Activated T-cell treated with anti-CD3 and anti-CD28 coated beads, Interleukin-2, amount 50 U/mL, for 4 hours (primary cell): ENCODE results near the gene DPPA5. TPM values are rescaled to one million over a fixed set of nuclear protein-coding genes. Genes with fewer than 3 reads are reported as not detected.

Experiments used
- total RNA-seq, 3 donors: library from RNA; stranded (reverse); gene quantifications; one replicate each; pipeline ENCODE4 v1.2.1, GENCODE V29; 2021

DPPA5 gene
- total RNA-seq, 3 donors from 2014 or later = not detected

Other genes starting within 250 kb of the DPPA5 start
- gene KHDC1L, start 128.8 kb downstream of the DPPA5 start, total RNA-seq = not detected
- 1 to 10 TPM; 1.2 to 1.6 (median 1.4) TPM for gene KHDC1, start 91.1 kb downstream of the DPPA5 start, total RNA-seq
- gene KHDC3L, start 8.4 kb upstream of the DPPA5 start, total RNA-seq = not detected
- under 1 TPM in 1 of 3 donors, not detected in 2; 0.38 TPM for gene OOEP, start 15.6 kb upstream of the DPPA5 start, total RNA-seq
- gene DDX43, start 40.6 kb upstream of the DPPA5 start, total RNA-seq = under 1 TPM in 2 of 3 donors, not detected in 1; 0.25 to 0.27 TPM
- gene CGAS, start 98.0 kb upstream of the DPPA5 start, total RNA-seq = 10 to 100 TPM; 27.4 to 36.2 (median 29.6) TPM
- 10 to 100 TPM; 30.4 to 35.8 (median 35.1) TPM for gene MTO1, start 107.5 kb upstream of the DPPA5 start, total RNA-seq
- over 10,000 TPM; 10,240 to 10,910 (median 10,363) TPM for gene EEF1A1, start 166.8 kb upstream of the DPPA5 start, total RNA-seq